NCI-H187 (cell line): ENCODE measurements around the gene CLEC4G.
"Not testable (repeated sequence)": the region's sequence is repeated elsewhere in the genome, so short reads cannot be mapped to it uniquely, and the experiment has no call there.

Source experiments
- DNase-seq, 2 experiments: peaks; one replicate each; lab custom pipeline; 2025; lab: John Stamatoyannopoulos, UW

The CLEC4G gene

DNA sequence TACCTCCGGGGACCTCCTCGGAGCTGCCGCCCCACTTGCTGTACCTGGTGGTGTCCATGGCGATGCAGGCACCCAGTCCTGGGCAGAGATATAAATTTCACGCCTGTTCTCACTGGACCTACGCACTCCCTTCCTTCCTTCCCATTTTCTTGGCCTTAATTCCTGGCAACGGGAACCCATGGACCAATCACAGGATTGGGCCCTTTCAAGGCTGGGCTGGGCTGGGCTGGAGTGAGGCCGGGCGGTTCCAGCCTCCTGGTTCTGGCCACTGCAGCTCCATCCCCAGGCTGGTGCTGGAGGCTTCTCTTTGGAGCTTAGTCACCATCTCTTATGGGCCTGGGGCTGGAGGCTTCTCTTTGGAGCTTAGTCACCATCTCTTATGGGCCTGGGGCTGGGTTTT, at the start of gene CLEC4G:
Gene CLEC4G (minus strand): TSS at position 66 of the 400 bp plus-strand sequence. CDS start 8 bp downstream, at position 58.
- DNase-seq, result no peak

DNA sequence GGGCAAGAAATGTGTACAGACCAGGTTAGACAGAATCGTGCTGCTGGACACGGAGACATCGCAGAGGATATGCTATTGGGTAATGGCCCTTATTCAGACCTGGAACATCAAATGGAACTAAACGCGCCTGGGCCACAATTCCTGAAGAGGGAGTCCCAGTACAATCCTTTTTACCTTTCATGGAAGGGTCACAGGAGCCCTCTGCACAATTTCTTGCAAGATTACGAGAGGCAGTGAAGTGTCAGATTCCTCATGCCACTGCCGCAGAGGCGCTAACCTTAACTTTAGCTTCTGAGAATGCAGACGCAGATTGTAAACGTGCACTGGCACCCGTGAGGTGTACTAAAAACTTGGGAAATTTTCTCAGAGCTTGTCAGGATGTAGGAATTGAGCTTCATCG, 49.2 kb upstream of the CLEC4G start:
- no peak for DNase-seq

- DNase-seq, result no peak
Observed at GRCh38 chr19:7779631-7780486, 47.9 kb upstream of the CLEC4G start.

- DNase-seq, result no peak
Observed at GRCh38 chr19:7778081-7778480, 46.2 kb upstream of the CLEC4G start.

GRCh38 chr19:7775761-7776160, 43.9 kb upstream of the CLEC4G start:
- no peak for DNase-seq

DNA sequence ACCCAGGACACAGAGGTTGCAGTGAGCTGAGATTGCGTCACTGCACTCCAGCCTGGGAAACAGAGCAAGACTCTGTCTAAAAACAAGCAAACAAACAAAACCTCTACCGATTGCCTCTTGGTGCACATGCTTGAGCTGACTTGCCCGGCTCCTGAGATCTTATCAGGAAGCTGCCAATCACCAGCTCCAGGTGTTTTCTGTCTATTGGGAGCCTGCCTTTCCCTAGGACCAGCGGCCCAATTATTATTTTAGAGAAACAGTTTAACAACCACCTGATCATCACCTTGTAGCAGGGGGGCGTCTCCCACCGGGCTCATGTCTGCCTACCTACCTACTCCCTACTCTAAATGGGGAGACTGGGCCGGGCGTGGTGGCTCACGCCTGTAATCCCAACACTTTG, 41.9 kb upstream of the CLEC4G start:
- no peak for DNase-seq

GRCh38 chr19:7772752-7773291, 40.9 kb upstream of the CLEC4G start:
- DNase-seq, result no peak

DNA sequence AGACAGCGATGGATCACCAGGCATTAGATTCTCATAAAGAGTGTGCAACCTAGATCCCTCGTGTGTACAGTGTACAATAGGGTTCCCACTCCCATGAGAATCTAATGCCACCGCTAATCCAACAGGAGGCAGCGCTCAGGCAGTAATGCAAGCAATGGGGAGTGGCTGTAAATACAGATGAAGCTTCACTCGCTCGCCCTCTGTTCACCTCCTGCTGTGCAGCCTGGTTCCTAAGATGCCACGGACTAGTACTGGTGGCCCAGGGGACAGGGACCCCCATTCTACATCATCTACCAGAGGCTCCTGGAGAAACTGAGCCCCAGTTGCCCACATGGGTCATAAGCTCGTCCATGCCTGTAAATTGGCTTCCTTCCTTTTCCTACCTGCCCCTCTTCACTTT, 39.2 kb upstream of the CLEC4G start:
- no peak for DNase-seq

DNA sequence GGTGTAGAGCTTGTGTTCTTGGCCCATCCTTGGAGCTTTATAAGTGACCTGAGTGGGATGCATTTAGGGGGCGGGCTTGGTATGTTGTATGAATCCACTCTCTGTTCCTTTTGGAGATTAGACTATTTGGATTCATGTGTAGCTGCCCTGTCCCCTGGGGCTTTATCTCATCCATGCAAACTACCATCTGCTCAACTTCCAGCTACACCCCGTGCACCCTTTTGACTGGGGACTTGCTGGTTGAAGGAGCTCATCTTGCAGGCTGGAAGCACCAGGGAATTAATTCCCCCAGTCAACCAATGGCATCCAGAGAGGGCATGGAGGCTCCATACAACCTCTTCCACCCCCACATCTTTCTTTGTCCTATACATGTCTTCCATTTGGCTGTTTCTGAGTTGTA, 37.3 kb upstream of the CLEC4G start:
- no peak for DNase-seq

DNA sequence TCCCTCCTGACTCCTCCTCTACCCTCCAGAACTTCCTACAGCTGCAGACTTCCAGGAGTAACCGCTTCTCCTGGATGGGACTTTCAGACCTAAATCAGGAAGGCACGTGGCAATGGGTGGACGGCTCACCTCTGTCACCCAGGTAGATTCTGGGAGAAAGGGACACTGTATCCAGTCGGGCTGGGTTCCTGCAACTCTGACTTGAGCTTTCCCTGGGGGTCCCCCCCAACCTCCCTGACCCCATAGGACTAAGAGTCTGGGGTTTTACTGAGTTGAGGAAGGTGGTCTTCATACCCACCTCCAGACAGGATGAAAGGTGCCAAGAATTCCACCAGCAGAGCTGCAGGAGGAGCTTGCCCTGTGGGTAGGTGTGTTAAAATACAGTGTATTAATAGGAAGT, 35.6 kb upstream of the CLEC4G start:
- DNase-seq, result no peak

DNA sequence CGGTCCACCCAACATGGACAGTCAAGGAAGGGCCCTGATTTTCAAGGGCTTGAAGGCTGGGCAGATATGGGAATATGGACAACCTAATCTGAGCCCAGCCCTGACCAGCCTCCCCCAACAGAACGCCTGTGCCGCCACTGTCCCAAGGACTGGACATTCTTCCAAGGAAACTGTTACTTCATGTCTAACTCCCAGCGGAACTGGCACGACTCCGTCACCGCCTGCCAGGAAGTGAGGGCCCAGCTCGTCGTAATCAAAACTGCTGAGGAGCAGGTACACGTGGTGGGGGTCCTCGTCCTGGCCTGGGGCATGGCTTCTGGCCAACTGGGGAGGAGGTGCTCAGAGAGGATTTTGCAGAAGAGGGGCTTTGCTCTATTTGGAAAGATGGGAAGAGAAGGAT, 34.6 kb upstream of the CLEC4G start:
- DNase-seq, result no peak

- not testable (repeated sequence) for DNase-seq
Observed at GRCh38 chr19:7765043-7765442, 33.1 kb upstream of the CLEC4G start.

DNA sequence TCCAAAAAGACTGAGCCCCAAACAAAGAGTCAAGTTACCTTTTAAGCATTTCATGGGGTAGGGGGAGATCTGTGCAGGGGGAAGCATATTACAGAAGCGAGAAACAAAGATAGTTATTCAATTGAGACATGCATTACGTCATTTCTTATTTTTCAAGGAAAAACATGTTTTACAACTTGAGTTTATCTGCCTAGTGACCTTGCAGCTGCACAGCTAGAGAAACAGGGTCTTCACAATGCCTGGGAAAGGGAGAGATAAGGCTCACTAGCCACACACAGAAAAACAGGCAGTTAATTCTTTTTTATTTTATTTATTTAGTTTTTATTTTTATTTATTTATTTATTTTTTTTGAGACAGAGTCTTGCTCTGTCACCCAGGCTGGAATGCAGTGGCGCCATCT, 32.2 kb upstream of the CLEC4G start:
- not testable (repeated sequence) for DNase-seq

DNA sequence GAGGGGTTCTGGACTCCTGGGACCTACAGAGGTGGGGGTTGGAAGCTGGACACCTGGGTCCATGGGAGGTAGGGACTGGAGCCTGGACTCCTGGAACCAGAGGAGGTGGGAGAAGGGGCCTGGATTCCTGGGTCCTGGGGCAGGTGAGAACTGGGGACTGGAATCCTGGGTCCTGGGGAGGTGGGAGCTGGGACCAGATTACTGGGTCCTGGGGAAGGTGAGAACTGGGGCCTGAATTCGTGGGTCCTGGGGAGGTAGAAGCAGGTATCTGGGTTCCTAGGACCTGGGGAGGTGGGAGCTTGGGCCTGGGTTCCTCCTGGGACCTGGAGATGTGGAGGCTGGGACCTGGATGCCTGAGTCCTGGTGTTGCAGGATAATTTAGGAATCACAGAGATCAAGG, 31.8 kb upstream of the CLEC4G start:
- no peak for DNase-seq

DNA sequence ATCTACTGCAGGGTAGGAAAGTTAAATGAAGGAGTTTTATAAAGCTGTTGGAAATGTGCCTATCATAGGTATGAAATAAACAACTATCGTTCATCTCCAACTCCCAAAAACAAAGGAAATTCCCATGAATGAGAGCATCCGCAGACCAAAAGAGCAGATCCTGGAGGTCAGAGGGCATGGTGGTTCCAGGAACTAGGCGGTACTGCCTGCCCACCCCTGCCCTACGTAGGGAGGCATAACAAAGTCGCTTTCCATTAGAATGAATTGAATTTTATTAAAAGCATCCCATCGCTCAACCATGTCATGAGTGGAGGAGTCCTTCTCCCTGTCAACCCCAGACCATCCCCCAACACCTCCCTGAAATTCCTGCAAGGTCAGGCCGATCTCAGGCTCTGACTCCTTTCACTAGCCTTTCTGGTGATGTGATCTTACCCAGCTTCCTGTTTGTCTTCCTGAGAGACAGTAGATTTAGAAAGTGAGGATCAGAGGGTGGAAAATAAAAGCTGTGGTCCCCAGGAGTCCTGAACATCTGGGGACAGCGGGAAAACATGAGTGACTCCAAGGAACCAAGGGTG, 30.9 kb upstream of the CLEC4G start, which contains the start of gene CLEC4M:
Gene CLEC4M (plus strand): TSS at position 525 of the 575 bp plus-strand sequence. CDS start 24 bp downstream, at position 549.
- DNase-seq, result no peak

GRCh38 chr19:7759156-7759555, 27.2 kb upstream of the CLEC4G start:
- DNase-seq, result no peak

GRCh38 chr19:7757358-7757757, 25.4 kb upstream of the CLEC4G start:
- DNase-seq, result no peak

- no peak for DNase-seq
Observed at GRCh38 chr19:7756258-7756657, 24.3 kb upstream of the CLEC4G start.

- DNase-seq, result no peak
Observed at GRCh38 chr19:7751157-7751783, 19.4 kb upstream of the CLEC4G start.

- no peak for DNase-seq
Observed at GRCh38 chr19:7748756-7749155, 16.8 kb upstream of the CLEC4G start.

- no peak for DNase-seq
Observed at GRCh38 chr19:7748171-7748570, 16.3 kb upstream of the CLEC4G start.
